ENCODE results near the gene SLC24A5.

DNA sequence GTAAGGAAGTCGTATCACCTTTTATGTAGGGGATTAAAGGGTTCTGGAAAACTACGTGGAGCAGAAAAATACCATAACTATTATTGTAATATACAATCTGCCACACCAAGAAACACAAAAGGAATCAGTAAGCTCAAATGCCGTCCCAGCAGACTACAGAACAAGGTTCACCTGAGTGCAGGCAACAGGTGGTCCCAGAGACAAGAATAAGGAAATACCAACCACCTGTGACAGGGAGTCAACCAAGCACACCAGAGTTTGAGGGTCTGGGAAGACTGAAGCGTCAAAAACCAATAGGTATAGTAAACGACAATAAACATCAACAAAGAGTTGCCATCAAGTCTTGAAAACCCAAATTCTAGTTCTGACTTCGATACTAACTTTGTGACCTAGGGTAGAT lies 12.1 kb downstream of the SLC24A5 start:
- TF ChIP-seq EGR1 (IDR thresholded peaks at IDR 0.05) (no peak), TAF1 (IDR thresholded peaks at IDR 0.05; ENCODE audit: low read depth) (no peak), RAD21 (IDR thresholded peaks at IDR 0.05; ENCODE audit: low read depth) (no peak), EP300 (IDR thresholded peaks at IDR 0.05; ENCODE audit: borderline replicate concordance) (no peak), CEBPB (IDR thresholded peaks at IDR 0.05) (no peak), TEAD4 (IDR thresholded peaks at IDR 0.05) (no peak), YY1 (IDR thresholded peaks at IDR 0.05; ENCODE audit: low read depth) (no peak), TCF12 (IDR thresholded peaks at IDR 0.05; ENCODE audit: low read depth) (no peak)
- TF ChIP-seq, protein P1, sequence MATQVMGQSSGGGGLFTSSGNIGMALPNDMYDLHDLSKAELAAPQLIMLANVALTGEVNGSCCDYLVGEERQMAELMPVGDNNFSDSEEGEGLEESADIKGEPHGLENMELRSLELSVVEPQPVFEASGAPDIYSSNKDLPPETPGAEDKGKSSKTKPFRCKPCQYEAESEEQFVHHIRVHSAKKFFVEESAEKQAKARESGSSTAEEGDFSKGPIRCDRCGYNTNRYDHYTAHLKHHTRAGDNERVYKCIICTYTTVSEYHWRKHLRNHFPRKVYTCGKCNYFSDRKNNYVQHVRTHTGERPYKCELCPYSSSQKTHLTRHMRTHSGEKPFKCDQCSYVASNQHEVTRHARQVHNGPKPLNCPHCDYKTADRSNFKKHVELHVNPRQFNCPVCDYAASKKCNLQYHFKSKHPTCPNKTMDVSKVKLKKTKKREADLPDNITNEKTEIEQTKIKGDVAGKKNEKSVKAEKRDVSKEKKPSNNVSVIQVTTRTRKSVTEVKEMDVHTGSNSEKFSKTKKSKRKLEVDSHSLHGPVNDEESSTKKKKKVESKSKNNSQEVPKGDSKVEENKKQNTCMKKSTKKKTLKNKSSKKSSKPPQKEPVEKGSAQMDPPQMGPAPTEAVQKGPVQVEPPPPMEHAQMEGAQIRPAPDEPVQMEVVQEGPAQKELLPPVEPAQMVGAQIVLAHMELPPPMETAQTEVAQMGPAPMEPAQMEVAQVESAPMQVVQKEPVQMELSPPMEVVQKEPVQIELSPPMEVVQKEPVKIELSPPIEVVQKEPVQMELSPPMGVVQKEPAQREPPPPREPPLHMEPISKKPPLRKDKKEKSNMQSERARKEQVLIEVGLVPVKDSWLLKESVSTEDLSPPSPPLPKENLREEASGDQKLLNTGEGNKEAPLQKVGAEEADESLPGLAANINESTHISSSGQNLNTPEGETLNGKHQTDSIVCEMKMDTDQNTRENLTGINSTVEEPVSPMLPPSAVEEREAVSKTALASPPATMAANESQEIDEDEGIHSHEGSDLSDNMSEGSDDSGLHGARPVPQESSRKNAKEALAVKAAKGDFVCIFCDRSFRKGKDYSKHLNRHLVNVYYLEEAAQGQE (IDR thresholded peaks at IDR 0.05; ENCODE audit: low read depth) = no peak
- TF ChIP-seq, protein P2, sequence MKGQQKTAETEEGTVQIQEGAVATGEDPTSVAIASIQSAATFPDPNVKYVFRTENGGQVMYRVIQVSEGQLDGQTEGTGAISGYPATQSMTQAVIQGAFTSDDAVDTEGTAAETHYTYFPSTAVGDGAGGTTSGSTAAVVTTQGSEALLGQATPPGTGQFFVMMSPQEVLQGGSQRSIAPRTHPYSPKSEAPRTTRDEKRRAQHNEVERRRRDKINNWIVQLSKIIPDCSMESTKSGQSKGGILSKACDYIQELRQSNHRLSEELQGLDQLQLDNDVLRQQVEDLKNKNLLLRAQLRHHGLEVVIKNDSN (IDR thresholded peaks at IDR 0.05) = no peak

All from Ishikawa (cell line).